ENCODE results near the gene LHFPL2. TPM values are rescaled to one million over a fixed set of nuclear protein-coding genes. Genes with fewer than 3 reads are reported as not detected.

Gene LHFPL2
- total and polyA plus RNA-seq, 2 of the 4 experiments (the other 2 are of a cell fraction): 6.5 to 11.3 TPM

GRCh38 chr5:78492650-78493049 lies 155.9 kb downstream of the LHFPL2 start:
- WGBS, 2 experiments (ENCODE audit: extremely low coverage in 2 of 2, insufficient read length in 1 of 2): no CpG with 5 or more reads among the region's 7 CpGs
- no peak overlapping the region for H2AK9ac ChIP-seq (replicated peaks; ENCODE audit: low read depth, low read length, poor library complexity)
- H3K9me3 ChIP-seq (ENCODE audit: control insufficient read depth, insufficient read depth, low read length): no peaks in the 10 kb centered on the region
- H2AFZ ChIP-seq (replicated peaks; ENCODE audit: low read length, poor library complexity): no peak overlapping the region
- H2BK120ac ChIP-seq (ENCODE audit: low read depth, low read length): no peak overlapping the region
- peaks cover 7% of the 10 kb centered on the region; the same call in 1 of the 2 replicates for H3K4me1 ChIP-seq (ENCODE audit: control insufficient read depth, insufficient read depth, low read length)
- BruUV-seq (replicated peaks): no TSS peak
- H4K91ac ChIP-seq (ENCODE audit: insufficient read depth, low read depth, low read length): no peak overlapping the region
- H3K23ac ChIP-seq (ENCODE audit: low read depth, low read length): no peak overlapping the region
- H3K27ac ChIP-seq (ENCODE audit: insufficient read depth, low read length): no peak overlapping the region
- in situ Hi-C loops (cut with MboI; ENCODE audit: low sequenced_read_pairs) (no loop called here), dilution Hi-C loops (cut with HindIII; ENCODE audit: low sequenced_read_pairs, unreplicated experiment) (no loop called here), intact Hi-C loops (cut with micrococcal nuclease) (no loop called here)
- DNase-seq: no peak
- H3K4me2 ChIP-seq (ENCODE audit: low read depth, low read length): no peak overlapping the region
- no peak overlapping the region for H3K18ac ChIP-seq (ENCODE audit: low read depth, low read length)
- H2BK15ac ChIP-seq (ENCODE audit: low read depth, low read length): no peak overlapping the region
- H3K9ac ChIP-seq (ENCODE audit: low read depth, low read length): no peak overlapping the region
- peaks cover 29 to 60% of the 10 kb centered on the region in 2 experiments for H3K79me1 ChIP-seq (ENCODE audit: low read depth in 1 of 2, low read length in 2 of 2)
- TF ChIP-seq RFX5 (IDR thresholded peaks at IDR 0.05; ENCODE audit: low read depth, low read length): no peak
- POLR2A ChIA-PET (ENCODE audit: unreplicated experiment): no interaction called here
- peaks cover 27% of the 10 kb centered on the region for H4K20me1 ChIP-seq (ENCODE audit: insufficient read depth, low read length)
- H3K14ac ChIP-seq (replicated peaks; ENCODE audit: low read depth, low read length): no peak overlapping the region
- H3K4ac ChIP-seq (ENCODE audit: low read depth, low read length): no peak overlapping the region
- H2BK5ac ChIP-seq (ENCODE audit: low read depth, low read length, poor library complexity, severe bottlenecking): no peak overlapping the region
- no peaks in the 10 kb centered on the region for H3K27me3 ChIP-seq (ENCODE audit: control insufficient read depth, insufficient read depth, low read length)
- peaks cover 10% of the 10 kb centered on the region; the same call in 1 of the 2 replicates for H3K9me1 ChIP-seq (ENCODE audit: insufficient read depth, low read length)
- H3K56ac ChIP-seq (ENCODE audit: extremely low read depth, insufficient read depth, low read length): no peak overlapping the region
- H3K36me3 ChIP-seq (ENCODE audit: control insufficient read depth, insufficient read depth, low read length): peaks cover 29% of the 10 kb centered on the region
- CTCF ChIA-PET: no interaction called here
- ATAC-seq (ENCODE audit: low read depth): no peak
- no peak overlapping the region for H4K8ac ChIP-seq (ENCODE audit: low read depth in 2 of 2, low read length in 2 of 2)
- no peak overlapping the region for H3K4me3 ChIP-seq (ENCODE audit: insufficient read depth, low read depth, low read length)
- no peak overlapping the region for H4K5ac ChIP-seq (ENCODE audit: low read depth, low read length)
- no peak overlapping the region for H2AK5ac ChIP-seq (ENCODE audit: low read depth, low read length)
- H2BK20ac ChIP-seq (ENCODE audit: low read depth, low read length): no peak overlapping the region

Data from IMR-90 (cell line).